ENCODE data around the gene SAP30BP. TPM values are rescaled to one million over a fixed set of nuclear protein-coding genes. Genes with fewer than 3 reads are reported as not detected.

SAP30BP gene
- total RNA-seq, 4 donors from 2014 or later, result 65.3 to 117 (median 101) TPM

DNA sequence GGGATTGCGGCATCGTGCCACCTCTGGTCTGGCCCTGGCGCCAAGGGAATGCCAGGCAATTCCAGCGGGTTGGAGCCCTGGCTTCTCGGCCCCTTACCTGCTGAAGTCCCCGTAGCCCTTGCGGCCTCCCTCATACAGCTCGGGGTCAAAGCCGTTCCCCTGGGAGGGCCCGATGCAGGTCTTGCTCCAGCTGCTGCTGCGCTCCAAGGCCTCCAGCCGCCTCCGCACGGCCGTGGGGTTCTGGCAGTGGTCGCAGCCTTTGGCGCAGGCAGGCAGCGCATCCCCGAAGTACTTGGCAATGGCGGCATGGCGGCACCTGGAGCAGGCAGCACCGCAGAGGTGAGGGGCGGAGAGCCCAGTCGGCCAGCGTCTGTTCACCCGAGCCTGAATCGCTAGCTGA is 35.8 kb upstream of the SAP30BP start:
- no peak for TF ChIP-seq POLR2A (IDR thresholded peaks at IDR 0.05)
- TF ChIP-seq, protein P1, sequence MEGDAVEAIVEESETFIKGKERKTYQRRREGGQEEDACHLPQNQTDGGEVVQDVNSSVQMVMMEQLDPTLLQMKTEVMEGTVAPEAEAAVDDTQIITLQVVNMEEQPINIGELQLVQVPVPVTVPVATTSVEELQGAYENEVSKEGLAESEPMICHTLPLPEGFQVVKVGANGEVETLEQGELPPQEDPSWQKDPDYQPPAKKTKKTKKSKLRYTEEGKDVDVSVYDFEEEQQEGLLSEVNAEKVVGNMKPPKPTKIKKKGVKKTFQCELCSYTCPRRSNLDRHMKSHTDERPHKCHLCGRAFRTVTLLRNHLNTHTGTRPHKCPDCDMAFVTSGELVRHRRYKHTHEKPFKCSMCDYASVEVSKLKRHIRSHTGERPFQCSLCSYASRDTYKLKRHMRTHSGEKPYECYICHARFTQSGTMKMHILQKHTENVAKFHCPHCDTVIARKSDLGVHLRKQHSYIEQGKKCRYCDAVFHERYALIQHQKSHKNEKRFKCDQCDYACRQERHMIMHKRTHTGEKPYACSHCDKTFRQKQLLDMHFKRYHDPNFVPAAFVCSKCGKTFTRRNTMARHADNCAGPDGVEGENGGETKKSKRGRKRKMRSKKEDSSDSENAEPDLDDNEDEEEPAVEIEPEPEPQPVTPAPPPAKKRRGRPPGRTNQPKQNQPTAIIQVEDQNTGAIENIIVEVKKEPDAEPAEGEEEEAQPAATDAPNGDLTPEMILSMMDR (IDR thresholded peaks at IDR 0.05), result no peak
- Histone ChIP-seq H3K27ac (no peak overlapping the region), H3K4me1 (peaks cover 5 to 46% (median 9%) of the 10 kb centered on the region in 4 donors), H3K36me3 (peaks cover 0 to 15% (median 0%) of the 10 kb centered on the region in 3 donors), H3K27me3 (no peaks in the 10 kb centered on the region), H3K4me3 (no peak overlapping the region), H3K9me3 (no peaks in the 10 kb centered on the region)
- DNase-seq, result no peak

DNA sequence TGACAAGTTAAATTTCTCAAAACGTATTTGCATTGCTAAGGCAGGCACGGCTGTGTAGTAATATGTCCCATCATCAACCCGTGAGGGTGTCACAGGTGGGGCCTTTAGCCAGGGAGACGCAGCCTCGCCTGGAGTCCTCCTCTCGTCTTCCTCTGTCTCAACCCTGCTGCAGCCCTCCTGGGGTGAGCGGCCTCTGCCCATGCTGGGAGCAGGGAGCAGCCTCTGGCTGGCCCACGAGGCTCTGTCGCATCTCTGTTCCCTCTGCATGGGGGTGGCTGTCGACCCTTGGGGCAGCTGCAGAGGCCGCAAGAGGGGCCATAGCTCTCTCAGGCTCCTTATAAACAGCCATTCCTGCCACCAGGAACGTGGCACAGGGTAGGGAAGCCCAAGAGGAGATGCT is 34.7 kb upstream of the SAP30BP start:
- H3K9me3 ChIP-seq, result no peaks in the 10 kb centered on the region
- DNase-seq, result no peak
- TF ChIP-seq, protein P1 (IDR thresholded peaks at IDR 0.05), result no peak
- TF ChIP-seq POLR2A (IDR thresholded peaks at IDR 0.05), result no peak
- no peak overlapping the region for H3K4me3 ChIP-seq
- H3K4me1 ChIP-seq, result peaks cover 5 to 56% (median 9%) of the 10 kb centered on the region in 4 donors
- no peaks in the 10 kb centered on the region for H3K27me3 ChIP-seq
- peak overlapping the region; percentile 32 to 88 (median 66) for H3K27ac ChIP-seq
- peaks cover 0 to 4% (median 0%) of the 10 kb centered on the region in 3 donors for H3K36me3 ChIP-seq

DNA sequence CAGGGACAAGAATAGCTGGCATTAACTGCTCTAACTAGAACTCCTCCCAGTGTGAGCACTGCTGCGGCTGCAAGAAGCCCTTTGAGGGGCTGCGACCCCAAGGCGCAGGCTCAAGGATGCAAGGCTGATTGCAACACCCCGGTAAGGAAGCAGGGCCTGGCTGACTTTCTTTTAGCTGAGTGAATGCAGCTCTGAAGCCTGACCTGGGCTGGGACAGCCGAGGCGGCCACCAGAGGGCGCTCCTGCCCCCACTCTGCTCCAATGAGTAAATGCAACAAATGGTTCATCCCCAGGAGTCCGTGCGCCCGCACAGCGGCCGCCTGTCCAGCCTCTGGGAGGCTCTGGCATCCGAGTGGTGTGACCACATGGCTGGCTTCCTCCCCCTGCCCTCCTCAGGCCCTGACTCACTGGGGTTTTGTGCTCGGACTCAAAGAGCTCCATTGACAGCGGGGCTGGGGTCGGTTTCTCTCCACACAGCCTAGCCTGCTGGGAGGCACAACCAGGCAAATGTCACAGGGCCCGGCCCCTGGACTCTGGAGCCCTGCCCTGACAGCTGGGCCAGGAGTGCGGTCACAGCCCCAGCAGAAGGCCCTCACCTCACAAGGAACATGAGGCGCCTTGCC is 34.2 kb upstream of the SAP30BP start, which contains the start of gene SMIM5:
Gene SMIM5, plus strand, starts transcription at position 572 of the 623 bp plus-strand sequence. CDS start 6,768 bp downstream, outside the sequence.
- Histone ChIP-seq H3K36me3 (peaks cover 0 to 3% (median 0%) of the 10 kb centered on the region in 3 donors), H3K4me1 (peaks cover 5 to 62% (median 9%) of the 10 kb centered on the region in 4 donors), H3K9me3 (no peaks in the 10 kb centered on the region), H3K27ac (peak within 1 kb of the TSS; percentile 45 to 88 (median 66)), H3K4me3 (peak within 1 kb of the TSS in 2 of 4 donors; percentile 1 to 31), H3K27me3 (no peaks in the 10 kb centered on the region)
- peak; percentile 79 to 93 (median 91) for DNase-seq
- peak in 1 of 2 donors; percentile 23 for TF ChIP-seq POLR2A (IDR thresholded peaks at IDR 0.05)
- TF ChIP-seq, protein P1 (IDR thresholded peaks at IDR 0.05), result peak; percentile 89 to 96 (median 92)

DNA sequence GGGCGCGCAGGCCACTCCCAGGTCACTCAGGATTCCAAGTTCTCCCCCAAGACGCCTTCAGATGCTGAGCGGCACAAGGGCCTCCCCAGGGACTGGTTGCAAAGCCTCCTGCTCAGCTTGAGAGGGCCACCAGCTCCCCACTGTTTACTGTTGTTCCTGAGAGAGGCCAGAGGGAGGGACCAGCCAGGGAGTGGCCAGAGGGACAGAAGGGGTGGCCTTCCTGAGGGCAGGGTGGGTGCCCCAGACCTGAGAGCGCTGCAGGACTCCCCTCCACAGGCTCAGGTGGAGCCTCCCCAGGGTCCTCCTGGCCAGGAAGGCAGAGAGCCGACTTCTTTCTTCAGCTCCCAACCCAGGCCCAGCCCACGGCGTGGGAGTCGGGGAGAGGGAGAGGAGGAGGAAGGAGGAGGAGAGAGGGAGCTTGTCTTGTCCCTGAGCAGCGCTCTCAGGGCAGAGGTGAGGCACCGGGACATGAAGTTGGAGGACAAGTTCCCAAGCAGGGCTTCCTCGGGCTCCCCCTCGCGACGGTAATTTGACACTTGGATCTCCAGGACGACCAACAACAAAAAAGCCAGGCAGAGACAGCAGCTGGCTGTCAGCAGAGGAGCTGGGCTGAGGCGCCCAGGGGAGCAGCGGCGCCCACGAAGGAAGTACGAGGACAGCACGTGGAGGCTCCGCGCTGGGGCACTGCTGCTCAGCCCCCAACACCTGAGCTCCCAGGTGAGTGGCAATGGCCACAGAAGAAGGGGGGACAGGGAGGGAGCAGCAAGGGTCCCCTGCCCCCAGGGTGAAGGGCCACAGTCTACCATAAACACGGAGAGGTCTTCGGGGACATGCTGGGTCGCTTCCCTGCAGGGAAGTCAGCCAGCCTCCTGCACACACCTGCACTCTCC is 33.4 kb upstream of the SAP30BP start:
- Histone ChIP-seq H3K27me3 (no peaks in the 10 kb centered on the region), H3K36me3 (peaks cover 0 to 3% (median 0%) of the 10 kb centered on the region in 3 donors), H3K4me3 (peak overlapping the region in 2 of 4 donors; percentile 1 to 31), H3K27ac (peak overlapping the region; percentile 45 to 88 (median 66)), H3K9me3 (no peaks in the 10 kb centered on the region), H3K4me1 (peaks cover 5 to 63% (median 9%) of the 10 kb centered on the region in 4 donors)
- peak; percentile 54 to 93 (median 89) for DNase-seq
- no peak for TF ChIP-seq POLR2A (IDR thresholded peaks at IDR 0.05)
- TF ChIP-seq, protein P1 (IDR thresholded peaks at IDR 0.05), result peak in 5 of 6 experiments; percentile 3 to 64 (median 53)

DNA sequence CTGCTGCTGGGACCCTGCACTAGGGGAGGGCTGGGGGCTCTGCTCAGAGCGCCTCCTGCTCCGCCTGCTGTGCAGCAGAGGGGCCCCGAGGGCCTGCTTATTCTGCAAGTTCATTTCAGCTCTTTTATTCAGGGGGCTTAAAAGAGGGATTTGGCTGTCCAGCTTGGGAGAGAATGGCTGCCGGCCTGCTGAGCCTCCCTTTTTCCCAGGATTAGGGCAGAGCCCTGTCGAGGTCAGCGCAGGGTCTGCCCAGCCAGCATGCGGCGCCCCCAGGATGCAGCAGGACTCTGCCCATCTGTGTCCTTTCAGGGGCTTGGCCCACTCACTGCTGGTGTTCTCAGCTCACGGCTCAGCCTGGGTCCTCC is 32.8 kb upstream of the SAP30BP start:
- H3K9me3 ChIP-seq, result no peaks in the 10 kb centered on the region
- DNase-seq, result no peak
- H3K27ac ChIP-seq, result peak overlapping the region in 2 of 4 donors; percentile 85 to 88
- peaks cover 0 to 3% (median 0%) of the 10 kb centered on the region in 3 donors for H3K36me3 ChIP-seq
- no peaks in the 10 kb centered on the region for H3K27me3 ChIP-seq
- peaks cover 5 to 63% (median 9%) of the 10 kb centered on the region in 4 donors for H3K4me1 ChIP-seq
- peak overlapping the region in 1 of 4 donors; percentile 1 for H3K4me3 ChIP-seq
- TF ChIP-seq, protein P1 (IDR thresholded peaks at IDR 0.05), result no peak
- TF ChIP-seq POLR2A (IDR thresholded peaks at IDR 0.05), result no peak

All from Peyer's patch (tissue), 4 donors.